ENCODE data around the gene GNPTG.
A peak's percentile ranks its signal among the peaks of the same experiment; 100 is the strongest.

The GNPTG gene

DNA sequence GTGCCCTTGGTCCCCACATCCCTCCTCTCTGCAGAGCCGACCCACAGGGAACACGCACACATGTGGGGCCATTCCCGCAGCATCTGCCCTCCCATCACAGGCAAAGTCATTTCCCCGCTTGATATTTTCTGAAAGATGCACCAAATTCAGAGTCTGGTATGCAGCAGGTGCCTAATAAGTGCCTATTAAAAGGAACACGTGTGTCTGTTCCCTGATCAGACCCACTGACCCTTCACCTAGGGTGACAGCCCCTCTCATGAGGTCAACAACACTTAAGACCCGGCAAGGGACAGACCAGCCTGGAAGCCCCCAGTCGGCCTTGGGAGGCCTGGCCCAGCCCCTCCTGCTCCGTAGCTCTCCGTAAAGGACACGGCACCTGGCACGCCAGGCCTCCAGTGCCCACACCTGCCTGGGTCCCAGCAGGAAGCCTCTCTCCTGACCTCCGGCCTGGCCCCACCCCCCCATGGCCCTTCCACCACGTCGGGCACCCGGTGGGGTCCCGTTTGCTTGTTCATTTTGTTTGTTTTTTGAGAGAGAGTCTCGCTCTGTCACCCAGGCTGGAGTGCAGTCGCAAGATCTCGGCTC is 42.7 kb downstream of the GNPTG start:
- no peak for DNase-seq (ENCODE audit: low read depth in 2 of 2)

DNA sequence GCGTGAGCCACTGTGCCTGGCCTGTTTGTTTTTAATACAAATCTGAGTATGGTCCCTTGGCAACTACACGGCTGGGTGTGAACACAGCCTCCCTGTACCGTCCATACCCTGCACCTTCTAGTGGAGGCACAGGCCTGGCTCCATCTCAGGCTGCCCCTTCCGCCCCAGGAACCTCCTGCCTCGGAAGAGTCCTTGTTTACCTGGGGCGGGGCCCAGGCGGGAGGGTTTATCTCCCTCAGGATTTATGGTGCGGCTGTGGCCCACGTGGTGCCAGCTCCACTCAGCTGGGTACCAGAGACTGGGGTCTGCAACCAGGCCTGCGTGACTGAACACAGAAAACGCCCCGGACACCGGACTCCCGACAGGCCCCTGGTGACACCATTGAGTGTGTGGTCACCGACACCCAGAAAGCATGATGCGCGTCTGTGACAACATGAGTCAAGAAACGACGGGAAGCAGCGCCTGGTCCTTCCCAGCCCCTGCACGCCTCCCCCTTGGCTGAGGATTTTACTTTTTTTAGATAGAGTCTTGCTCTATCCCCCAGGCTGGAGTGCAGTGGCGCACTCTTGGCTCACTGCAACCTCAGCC is 43.8 kb downstream of the GNPTG start:
- DNase-seq (ENCODE audit: low read depth in 2 of 2): no peak

- DNase-seq (ENCODE audit: low read depth in 2 of 2): no peak
These were observed 46.0 kb downstream of the GNPTG start for GRCh38 chr16:1397779-1398178.

- no peak for DNase-seq (ENCODE audit: low read depth in 2 of 2)
These were observed 46.6 kb downstream of the GNPTG start for GRCh38 chr16:1398351-1398750.

DNA sequence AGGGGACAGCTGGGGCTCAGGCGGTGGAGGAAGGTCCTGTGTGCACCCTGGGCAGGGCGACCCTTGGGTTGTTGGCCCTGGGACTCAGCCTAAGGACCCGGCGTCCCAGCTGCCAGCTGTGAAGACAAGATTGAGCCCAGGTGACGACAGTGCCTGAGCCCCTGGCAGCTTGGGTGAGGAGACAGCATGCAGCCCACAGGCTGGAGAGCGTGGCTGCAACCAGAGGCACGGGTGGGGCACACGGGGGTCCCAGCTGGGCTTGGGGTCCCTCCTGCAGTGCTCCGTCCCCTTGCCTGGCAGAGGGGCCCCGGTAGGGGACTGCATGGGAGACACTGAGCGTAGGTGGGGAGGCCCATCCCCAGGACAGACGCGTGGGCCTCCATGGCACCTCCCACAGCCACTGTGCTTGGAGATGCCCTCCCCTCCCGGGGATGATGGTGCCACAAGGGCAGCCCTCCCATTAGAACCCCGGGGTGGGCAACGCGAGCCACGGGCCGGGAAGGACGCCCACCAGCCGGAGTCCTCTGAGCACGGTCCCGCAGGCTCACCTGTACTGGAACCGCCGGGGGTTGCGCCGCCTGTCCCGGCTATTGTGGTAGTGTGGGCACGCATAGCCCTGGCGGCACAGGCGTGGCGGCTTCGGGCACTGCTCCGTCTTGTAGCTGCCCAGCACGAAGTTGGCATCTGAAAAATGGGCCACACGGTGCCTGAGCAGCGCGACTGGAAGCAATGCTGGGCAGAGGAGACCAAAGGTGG is 47.3 kb downstream of the GNPTG start:
- no peak for DNase-seq (ENCODE audit: low read depth in 2 of 2)

DNA sequence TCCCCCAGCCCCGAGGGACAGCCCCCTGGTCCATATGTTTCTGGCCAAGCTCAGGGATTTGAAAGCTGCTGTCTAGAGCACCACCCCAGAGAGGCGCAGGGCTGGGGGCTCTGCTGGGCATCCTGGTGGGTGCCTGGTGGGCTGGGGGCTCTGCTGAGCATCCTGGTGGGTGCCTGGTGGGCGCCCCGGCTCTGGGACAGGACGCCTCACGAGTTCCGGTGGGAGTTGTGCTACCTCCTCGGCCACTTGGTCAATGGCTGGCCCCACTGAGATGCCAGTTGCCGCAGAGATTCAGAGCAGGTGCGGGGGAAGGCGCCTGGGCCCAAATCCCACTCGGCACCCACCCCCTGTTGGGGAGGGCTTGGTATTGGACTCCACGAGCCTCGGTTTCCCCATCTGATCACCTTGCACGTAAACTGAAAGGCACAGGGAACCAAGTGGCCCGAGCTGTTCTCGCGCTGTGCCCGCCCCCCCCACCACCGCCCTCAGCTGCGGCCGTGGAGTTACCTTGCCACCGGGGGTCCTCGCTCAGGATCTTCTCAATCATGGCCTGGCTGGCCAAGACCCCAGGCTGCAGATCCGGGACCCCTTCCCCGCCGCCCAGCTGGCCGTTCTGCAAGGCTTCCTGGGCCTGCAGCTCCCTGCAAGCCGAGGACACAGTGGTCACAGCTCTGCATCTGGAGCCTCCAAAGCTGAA is 49.5 kb downstream of the GNPTG start:
- DNase-seq (ENCODE audit: low read depth in 2 of 2): no peak

GRCh38 chr16:1401758-1402154 is 50.0 kb downstream of the GNPTG start:
- no peak for DNase-seq (ENCODE audit: low read depth in 2 of 2)

DNA sequence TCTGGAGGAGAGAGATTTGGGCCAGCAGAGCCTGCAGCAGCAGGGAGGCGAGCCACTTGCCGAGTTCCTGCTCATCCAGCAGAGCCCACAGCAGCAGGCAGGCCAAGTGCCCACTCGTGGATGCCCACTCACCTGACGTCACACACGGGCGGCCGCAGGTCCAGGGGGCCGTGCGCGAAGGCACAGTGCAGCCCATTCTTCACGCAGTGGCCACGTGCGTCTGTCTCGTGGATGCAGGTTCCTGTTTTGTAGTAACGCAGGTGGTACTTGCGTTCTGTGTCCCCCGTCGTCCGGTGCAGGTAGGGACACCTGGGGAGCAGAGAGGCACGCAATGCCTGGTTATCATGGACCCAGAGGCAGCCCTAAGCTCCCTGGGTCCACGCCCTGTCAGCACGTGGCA is 51.3 kb downstream of the GNPTG start:
- no peak for DNase-seq (ENCODE audit: low read depth in 2 of 2)

DNA sequence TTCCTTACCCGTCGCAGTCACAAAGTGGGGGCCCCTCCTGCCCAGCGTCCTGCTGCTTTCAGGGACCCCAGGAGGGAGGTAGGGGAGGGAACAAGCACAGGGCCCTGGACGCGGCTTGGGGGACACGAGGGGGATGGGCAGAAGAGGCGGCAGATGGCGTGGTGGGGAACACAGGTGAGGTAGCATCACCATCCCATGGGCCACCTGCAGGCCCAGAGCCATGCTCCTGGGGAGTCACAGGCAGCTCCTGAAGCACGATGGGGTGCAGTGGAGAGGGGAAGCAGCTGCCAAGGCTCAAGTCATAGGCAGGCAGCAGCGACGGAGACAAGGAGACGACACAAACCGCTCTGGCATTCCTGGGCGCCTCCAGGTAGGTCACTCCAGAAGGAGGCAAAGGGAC is 52.0 kb downstream of the GNPTG start:
- no peak for DNase-seq (ENCODE audit: low read depth in 2 of 2)

GRCh38 chr16:1407753-1408152 is 56.0 kb downstream of the GNPTG start:
- DNase-seq (ENCODE audit: low read depth in 2 of 2): no peak

DNA sequence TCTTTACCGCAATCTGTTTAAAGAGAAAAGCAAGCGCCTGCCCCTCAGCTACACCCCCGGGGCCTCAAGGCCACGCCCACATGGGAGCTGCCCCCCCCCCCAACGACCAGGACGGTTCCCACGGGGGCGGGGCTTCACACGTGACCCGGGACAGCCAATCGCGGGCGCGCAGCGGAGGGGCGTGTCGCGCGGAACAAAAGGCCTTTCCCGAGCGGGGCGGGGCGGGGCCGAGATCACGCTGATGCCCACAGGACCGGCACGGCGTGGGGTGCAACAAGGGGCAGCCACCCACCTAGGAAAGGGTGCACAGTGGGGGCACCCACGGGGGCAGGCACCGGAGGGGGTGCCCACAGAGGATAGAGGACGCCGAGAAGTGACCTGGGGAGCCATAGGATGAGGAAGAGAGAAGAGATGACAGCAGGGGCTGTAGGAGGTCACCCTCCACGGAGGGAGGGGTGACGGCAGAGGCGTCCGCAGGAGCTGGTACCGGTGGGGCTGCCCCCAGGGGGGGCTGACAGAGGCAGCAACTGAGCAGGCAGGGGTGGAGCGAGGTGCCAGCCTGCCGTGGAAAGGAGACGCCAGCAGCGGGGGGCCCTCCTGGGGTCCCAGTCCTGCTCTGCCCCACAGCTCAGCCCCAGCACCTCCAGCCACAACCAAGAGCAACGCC is 56.6 kb downstream of the GNPTG start:
- peak; percentile 93 to 97 for DNase-seq (ENCODE audit: low read depth in 2 of 2)

- DNase-seq (ENCODE audit: low read depth in 2 of 2): no peak
These were observed 61.1 kb downstream of the GNPTG start for GRCh38 chr16:1412847-1413246.

All from stimulated activated CD4-positive, alpha-beta T cell treated with anti-CD3 and anti-CD28 coated beads, Interleukin-4, amount 100 ng/mL, for 48 hours (primary cell).